Peyer's patch (tissue), 4 donors: ENCODE data around the gene CAPZA3. TPM values are rescaled to one million over a fixed set of nuclear protein-coding genes. Genes with fewer than 3 reads are reported as not detected.

Experiments used
- DNase-seq, 3 donors: peaks; one replicate each; pipeline ENCODE4 v3.0.0-alpha.2; 2017 to 2019
- H3K27ac ChIP-seq, 4 donors: fragments of 200-600 bp; sonication (generic); one replicate each; pipeline ENCODE4 v1.5.1; 2016 to 2019
- H3K27me3 ChIP-seq, 2 donors: fragments of 200-600 bp; sonication (generic); one replicate each; pipeline ENCODE4 v1.5.1; 2019
- H3K36me3 ChIP-seq, 3 donors: fragments of 200-600 bp; sonication (generic); one replicate each; pipeline ENCODE4 v1.5.1; 2016 to 2019
- H3K4me1 ChIP-seq, 4 donors: fragments of 200-600 bp; sonication (generic); one replicate each; pipeline ENCODE4 v1.5.1; 2016 to 2019
- H3K4me3 ChIP-seq, 4 donors: fragments of 200-600 bp; sonication (generic); 1 replicate in 3 of 4; 2 replicates in 1 of 4; pipeline ENCODE4 v1.5.1; 2016 to 2019; ENCODE audit warnings: mild to moderate bottlenecking in 1 of 4
- H3K9me3 ChIP-seq, 4 donors: fragments of 200-600 bp; sonication (generic); one replicate each; pipeline ENCODE4 v1.5.1; 2016 to 2019; ENCODE audit warnings: mild to moderate bottlenecking in 1 of 4
- CTCF ChIP-seq, 6 experiments: fragments of 450-650 bp in 4 of 6; fragments of 200-600 bp in 2 of 6; sonication (generic) in 1 of 6; IDR thresholded peaks; one replicate each; pipeline ENCODE4 v1.5.1; 2017 to 2019; ENCODE audit warnings: antibody characterized with exemption in 6 of 6, mild to moderate bottlenecking in 3 of 6, moderate library complexity in 1 of 6
- POLR2A ChIP-seq, 2 donors: fragments of 450-650 bp; IDR thresholded peaks; one replicate each; pipeline ENCODE4 v1.5.1; 2017; ENCODE audit warnings: antibody characterized with exemption in 2 of 2, mild to moderate bottlenecking in 2 of 2, moderate library complexity in 2 of 2
- total RNA-seq, 4 donors: library from RNA; depleted of rRNA; stranded (reverse); fragments of >200 nt; gene quantifications; one replicate each; pipeline ENCODE4 v1.1.0, GENCODE V29; 2016

The CAPZA3 gene
- total RNA-seq, 4 donors from 2014 or later: not detected

- TF ChIP-seq CTCF (IDR thresholded peaks at IDR 0.05) (no peak), POLR2A (IDR thresholded peaks at IDR 0.05) (no peak)
- no peak for DNase-seq
- Histone ChIP-seq H3K4me3 (no peak overlapping the region), H3K36me3 (no peaks in the 10 kb centered on the region), H3K4me1 (no peaks in the 10 kb centered on the region), H3K27me3 (no peaks in the 10 kb centered on the region), H3K27ac (no peak overlapping the region), H3K9me3 (no peaks in the 10 kb centered on the region)
Observed at GRCh38 chr12:18720690-18721089, 17.2 kb upstream of the CAPZA3 start.

DNA sequence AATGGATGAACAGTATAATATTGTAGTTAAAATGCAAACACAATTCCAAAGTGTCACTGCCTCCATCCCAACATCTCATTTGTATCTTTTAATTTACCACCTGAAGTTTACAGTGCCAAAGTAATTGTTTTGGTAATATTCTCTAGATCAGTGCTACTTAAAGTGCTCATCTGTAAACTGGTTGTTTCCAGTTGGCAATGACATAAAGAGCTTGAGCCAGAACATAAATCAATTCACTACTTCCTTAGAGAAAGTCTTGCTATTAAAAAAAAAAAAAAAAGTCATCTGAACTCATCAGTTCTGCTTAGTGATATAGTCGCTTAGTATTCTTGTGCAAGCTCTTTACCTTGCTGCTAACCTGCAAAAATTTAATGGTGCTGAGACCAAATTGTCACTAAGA, 16.5 kb upstream of the CAPZA3 start:
- no peaks in the 10 kb centered on the region for H3K4me1 ChIP-seq
- no peak for DNase-seq
- no peaks in the 10 kb centered on the region for H3K27me3 ChIP-seq
- no peak overlapping the region for H3K27ac ChIP-seq
- H3K36me3 ChIP-seq: no peaks in the 10 kb centered on the region
- TF ChIP-seq POLR2A (IDR thresholded peaks at IDR 0.05) (no peak), CTCF (IDR thresholded peaks at IDR 0.05) (no peak)
- no peak overlapping the region for H3K4me3 ChIP-seq
- no peaks in the 10 kb centered on the region for H3K9me3 ChIP-seq

DNA sequence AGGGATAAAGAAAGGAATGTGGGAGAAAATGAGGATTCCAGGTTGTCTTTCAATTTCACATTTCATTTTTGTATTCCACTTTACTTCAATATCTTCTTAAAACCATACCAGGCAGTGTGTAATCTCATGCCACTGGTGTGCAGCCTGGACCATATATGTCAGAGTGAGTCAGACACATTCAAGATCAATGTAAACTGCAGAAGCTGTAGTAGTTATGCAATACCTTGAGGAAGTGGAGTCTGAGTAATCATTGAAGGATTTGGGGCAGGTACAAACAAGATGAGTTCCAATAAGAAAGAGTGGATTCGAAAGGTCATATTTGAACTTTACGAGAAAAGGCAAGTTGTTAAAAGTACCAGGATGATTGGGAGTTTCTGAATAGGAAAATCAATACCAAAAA, 14.2 kb upstream of the CAPZA3 start:
- DNase-seq: no peak
- H3K27ac ChIP-seq: no peak overlapping the region
- no peak overlapping the region for H3K4me3 ChIP-seq

GRCh38 chr12:18731156-18731555, 6.8 kb upstream of the CAPZA3 start:
- Histone ChIP-seq H3K9me3 (no peaks in the 10 kb centered on the region), H3K27me3 (no peaks in the 10 kb centered on the region), H3K4me1 (no peaks in the 10 kb centered on the region), H3K27ac (no peak overlapping the region), H3K4me3 (no peak overlapping the region), H3K36me3 (no peaks in the 10 kb centered on the region)
- TF ChIP-seq POLR2A (IDR thresholded peaks at IDR 0.05) (no peak), CTCF (IDR thresholded peaks at IDR 0.05) (no peak)
- DNase-seq: no peak

More for the DNA sequence above, 14.2 kb upstream of the CAPZA3 start:
- H3K27me3 ChIP-seq: no peaks in the 10 kb centered on the region
- no peaks in the 10 kb centered on the region for H3K36me3 ChIP-seq
- TF ChIP-seq CTCF (IDR thresholded peaks at IDR 0.05) (no peak), POLR2A (IDR thresholded peaks at IDR 0.05) (no peak)
- H3K9me3 ChIP-seq: no peaks in the 10 kb centered on the region
- no peaks in the 10 kb centered on the region for H3K4me1 ChIP-seq

DNA sequence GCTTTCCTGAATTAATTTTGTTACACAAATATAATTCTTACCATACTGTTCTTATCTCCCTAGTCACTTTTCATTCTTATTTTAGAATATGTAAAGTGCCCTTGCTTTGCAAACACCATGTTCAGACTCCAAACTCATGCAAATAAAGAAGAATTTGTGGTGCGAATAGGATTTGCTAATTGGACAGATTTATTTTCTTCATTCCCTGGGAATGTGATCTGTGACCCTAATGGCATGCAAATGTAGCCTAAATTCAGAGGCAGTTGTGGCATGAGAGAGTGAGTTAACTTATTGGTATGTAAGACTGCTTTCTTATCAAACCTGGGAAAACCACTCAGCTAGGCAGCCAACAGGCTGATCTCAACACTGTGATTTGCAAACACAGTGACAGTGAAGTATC, 10.0 kb downstream of the CAPZA3 start:
- H3K9me3 ChIP-seq: no peaks in the 10 kb centered on the region
- H3K4me3 ChIP-seq: no peak overlapping the region
- no peaks in the 10 kb centered on the region for H3K27me3 ChIP-seq
- H3K36me3 ChIP-seq: no peaks in the 10 kb centered on the region
- no peaks in the 10 kb centered on the region for H3K4me1 ChIP-seq
- no peak for DNase-seq
- TF ChIP-seq POLR2A (IDR thresholded peaks at IDR 0.05) (no peak), CTCF (IDR thresholded peaks at IDR 0.05) (no peak)
- no peak overlapping the region for H3K27ac ChIP-seq

GRCh38 chr12:18749386-18749957, 11.6 kb downstream of the CAPZA3 start:
- H3K4me1 ChIP-seq: no peaks in the 10 kb centered on the region
- H3K27me3 ChIP-seq: no peaks in the 10 kb centered on the region
- TF ChIP-seq POLR2A (IDR thresholded peaks at IDR 0.05) (no peak), CTCF (IDR thresholded peaks at IDR 0.05) (no peak)
- H3K4me3 ChIP-seq: no peak overlapping the region
- peaks cover 0 to 5% (median 0%) of the 10 kb centered on the region in 4 donors for H3K9me3 ChIP-seq
- no peak overlapping the region for H3K27ac ChIP-seq
- H3K36me3 ChIP-seq: no peaks in the 10 kb centered on the region
- DNase-seq: no peak
